Uterus (tissue), 4 donors: ENCODE results near the gene ZNF701. TPM values are rescaled to one million over a fixed set of nuclear protein-coding genes. Genes with fewer than 3 reads are reported as not detected.
"Not testable (repeated sequence)": the region's sequence is repeated elsewhere in the genome, so short reads cannot be mapped to it uniquely, and the experiment has no call there.

Experiments used
- DNase-seq, 2 donors: peaks; one replicate each; pipeline ENCODE4 v3.0.0-alpha.2; 2019 to 2020
- H3K27ac ChIP-seq, 2 donors: fragments of 200-600 bp; sonication (generic); 1 replicate in 1 of 2; 2 replicates in 1 of 2; pipeline ENCODE4 v1.5.1; 2016 to 2018
- H3K27me3 ChIP-seq, 2 donors: fragments of 200-600 bp; sonication (generic); one replicate each; pipeline ENCODE4 v1.5.1; 2018 to 2019; ENCODE audit warnings: control low read depth in 1 of 2
- H3K36me3 ChIP-seq, 2 donors: fragments of 200-600 bp; sonication (generic); one replicate each; pipeline ENCODE4 v1.5.1; 2019; ENCODE audit warnings: control low read depth in 1 of 2
- H3K4me1 ChIP-seq, 2 donors: fragments of 200-600 bp; sonication (generic); one replicate each; pipeline ENCODE4 v1.5.1; 2018 to 2019; ENCODE audit warnings: control low read depth in 1 of 2
- H3K4me3 ChIP-seq, 2 donors: fragments of 200-600 bp; sonication (generic); 1 replicate in 1 of 2; 2 replicates in 1 of 2; pipeline ENCODE4 v1.5.1; 2018 to 2019; ENCODE audit warnings: mild to moderate bottlenecking in 1 of 2
- H3K9me3 ChIP-seq, 2 donors: fragments of 200-600 bp; sonication (generic); one replicate each; pipeline ENCODE4 v1.5.1; 2019; ENCODE audit warnings: control low read depth in 1 of 2
- POLR2A ChIP-seq, 2 donors: fragments of 450-650 bp; IDR thresholded peaks; one replicate each; pipeline ENCODE4 v1.6.1; 2016; ENCODE audit warnings: antibody characterized with exemption in 2 of 2, mild to moderate bottlenecking in 1 of 2, moderate library complexity in 1 of 2
- intact Hi-C: fragments of 100-400 bp; cut with DNase I; formaldehyde crosslinking; loops from one replicate; pipeline ENCODE4 v1.15.1; 2023; ENCODE audit warnings: low total_unique reads
- total RNA-seq, 4 donors: library from RNA; depleted of rRNA in 3 of 4; stranded (reverse); fragments of >200 nt in 3 of 4; gene quantifications; one replicate each; pipeline versions ENCODE4 v1.1.0 to v1.2.4, GENCODE V29; 2014 to 2023
- TF ChIP-seq, protein P1 (sequence below), 4 experiments: fragments of 200-600 bp in 2 of 4; fragments of 450-650 bp in 2 of 4; sonication (generic) in 2 of 4; IDR thresholded peaks; one replicate each; pipeline ENCODE4 v1.5.1; 2016 to 2019; ENCODE audit warnings: antibody characterized with exemption in 4 of 4, mild to moderate bottlenecking in 2 of 4, moderate library complexity in 1 of 4
- donor health status: DM: yes; HTN: yes; CAD: no.

The ZNF701 gene
- total RNA-seq, 4 donors from 2014 or later, result 2.9 to 32.8 (median 16.7) TPM

DNA sequence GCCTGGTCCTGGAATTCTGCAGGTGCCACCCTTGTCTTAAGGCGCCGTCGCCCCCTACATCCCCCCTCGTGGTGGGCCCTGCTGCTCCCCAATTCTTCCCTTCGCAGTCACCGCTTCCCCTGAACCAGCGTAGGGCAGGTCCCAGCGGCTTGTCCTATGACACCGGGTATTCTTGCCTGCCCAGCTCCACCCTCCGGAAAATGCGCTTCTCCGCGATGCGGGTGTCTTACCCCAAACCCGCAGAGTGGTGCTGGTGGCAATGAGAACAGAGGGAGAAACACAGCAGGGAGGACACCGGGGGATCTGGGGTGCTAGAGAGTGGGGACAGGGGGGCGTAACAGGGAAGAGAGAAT is 33.7 kb upstream of the ZNF701 start:
- DNase-seq, result peak in 1 of 2 donors; percentile 28
- TF ChIP-seq, protein P1, sequence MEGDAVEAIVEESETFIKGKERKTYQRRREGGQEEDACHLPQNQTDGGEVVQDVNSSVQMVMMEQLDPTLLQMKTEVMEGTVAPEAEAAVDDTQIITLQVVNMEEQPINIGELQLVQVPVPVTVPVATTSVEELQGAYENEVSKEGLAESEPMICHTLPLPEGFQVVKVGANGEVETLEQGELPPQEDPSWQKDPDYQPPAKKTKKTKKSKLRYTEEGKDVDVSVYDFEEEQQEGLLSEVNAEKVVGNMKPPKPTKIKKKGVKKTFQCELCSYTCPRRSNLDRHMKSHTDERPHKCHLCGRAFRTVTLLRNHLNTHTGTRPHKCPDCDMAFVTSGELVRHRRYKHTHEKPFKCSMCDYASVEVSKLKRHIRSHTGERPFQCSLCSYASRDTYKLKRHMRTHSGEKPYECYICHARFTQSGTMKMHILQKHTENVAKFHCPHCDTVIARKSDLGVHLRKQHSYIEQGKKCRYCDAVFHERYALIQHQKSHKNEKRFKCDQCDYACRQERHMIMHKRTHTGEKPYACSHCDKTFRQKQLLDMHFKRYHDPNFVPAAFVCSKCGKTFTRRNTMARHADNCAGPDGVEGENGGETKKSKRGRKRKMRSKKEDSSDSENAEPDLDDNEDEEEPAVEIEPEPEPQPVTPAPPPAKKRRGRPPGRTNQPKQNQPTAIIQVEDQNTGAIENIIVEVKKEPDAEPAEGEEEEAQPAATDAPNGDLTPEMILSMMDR (IDR thresholded peaks at IDR 0.05), result no peak
- TF ChIP-seq POLR2A (IDR thresholded peaks at IDR 0.05), result no peak
- no peaks in the 10 kb centered on the region for H3K27me3 ChIP-seq
- H3K36me3 ChIP-seq, result no peaks in the 10 kb centered on the region
- H3K4me3 ChIP-seq, result peak overlapping the region; percentile 49 to 60
- no peaks in the 10 kb centered on the region for H3K9me3 ChIP-seq
- peak overlapping the region; percentile 39 to 81 for H3K27ac ChIP-seq
- H3K4me1 ChIP-seq, result no peaks in the 10 kb centered on the region
- intact Hi-C loops, result no loop called here

DNA sequence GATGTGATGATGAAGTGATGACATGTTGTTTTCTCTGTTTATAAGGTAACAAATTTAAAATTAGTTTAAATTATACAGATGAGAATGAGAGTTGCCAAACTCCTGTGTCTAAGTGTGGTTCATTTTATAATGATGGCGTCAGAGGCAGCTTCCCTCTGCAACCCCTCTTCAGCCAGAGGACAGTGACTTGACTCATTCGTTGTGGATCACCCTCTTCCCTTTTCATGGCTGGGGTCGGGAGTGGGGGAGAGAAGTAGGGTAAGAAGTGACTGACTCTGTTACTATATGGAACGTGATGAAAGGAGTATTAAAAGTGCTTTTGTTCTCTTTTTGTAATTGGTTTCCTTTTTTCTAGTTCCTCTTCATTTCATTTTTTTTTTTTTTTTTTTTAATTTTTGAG is 31.3 kb upstream of the ZNF701 start:
- H3K9me3 ChIP-seq, intact Hi-C loops, H3K4me1 ChIP-seq, H3K4me3 ChIP-seq, H3K27me3 ChIP-seq, H3K27ac ChIP-seq, H3K36me3 ChIP-seq, DNase-seq: not testable (repeated sequence)

DNA sequence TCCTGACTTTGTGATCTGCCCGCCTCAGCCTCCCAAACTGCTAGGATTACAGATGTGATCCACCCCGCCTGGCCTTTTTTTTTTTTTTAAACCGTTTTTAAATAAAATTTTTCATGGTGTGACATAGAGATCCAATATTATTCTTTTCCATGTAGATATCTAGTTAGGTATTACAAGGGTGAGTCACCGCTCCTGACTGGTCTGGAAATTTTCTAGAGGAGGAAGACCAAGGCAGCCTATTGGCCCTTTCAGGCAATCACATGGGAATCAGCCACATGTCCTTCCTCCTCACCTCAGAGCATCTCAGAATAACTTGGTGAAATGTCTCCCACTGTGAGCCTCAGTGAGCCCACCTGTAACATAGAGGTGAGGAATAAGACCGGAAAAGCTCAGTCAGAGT is 28.9 kb upstream of the ZNF701 start:
- H3K4me3 ChIP-seq, H3K27me3 ChIP-seq: not testable (repeated sequence)

DNA sequence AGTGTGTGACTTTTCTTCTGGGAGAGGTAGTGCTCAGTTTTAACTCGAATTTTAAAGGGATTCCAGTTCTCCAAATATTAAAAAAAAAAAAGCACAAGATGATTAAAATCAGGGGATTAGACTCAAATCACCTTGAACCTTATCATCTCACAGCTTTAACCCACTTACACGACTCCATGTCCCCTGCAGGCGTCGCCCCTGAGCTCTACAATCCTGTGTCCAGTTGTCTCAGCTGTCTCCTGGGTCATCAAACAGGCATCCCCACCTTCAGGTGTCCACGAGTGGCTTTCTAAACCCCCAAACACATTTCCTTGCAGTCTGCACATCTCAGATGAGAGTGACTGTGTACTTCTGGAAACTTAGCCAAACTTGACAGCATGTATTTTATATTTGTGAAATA is 28.5 kb upstream of the ZNF701 start:
- no peak for DNase-seq
- Histone ChIP-seq H3K4me1 (no peaks in the 10 kb centered on the region), H3K9me3 (no peaks in the 10 kb centered on the region), H3K27me3 (no peaks in the 10 kb centered on the region), H3K4me3 (no peak overlapping the region), H3K27ac (no peak overlapping the region), H3K36me3 (no peaks in the 10 kb centered on the region)
- intact Hi-C loops, result no loop called here
- TF ChIP-seq, protein P1 (IDR thresholded peaks at IDR 0.05), result no peak
- TF ChIP-seq POLR2A (IDR thresholded peaks at IDR 0.05), result no peak

More for the DNA sequence above, 28.9 kb upstream of the ZNF701 start:
- H3K4me1 ChIP-seq, H3K27ac ChIP-seq, H3K9me3 ChIP-seq, DNase-seq, H3K36me3 ChIP-seq, intact Hi-C loops: not testable (repeated sequence)

DNA sequence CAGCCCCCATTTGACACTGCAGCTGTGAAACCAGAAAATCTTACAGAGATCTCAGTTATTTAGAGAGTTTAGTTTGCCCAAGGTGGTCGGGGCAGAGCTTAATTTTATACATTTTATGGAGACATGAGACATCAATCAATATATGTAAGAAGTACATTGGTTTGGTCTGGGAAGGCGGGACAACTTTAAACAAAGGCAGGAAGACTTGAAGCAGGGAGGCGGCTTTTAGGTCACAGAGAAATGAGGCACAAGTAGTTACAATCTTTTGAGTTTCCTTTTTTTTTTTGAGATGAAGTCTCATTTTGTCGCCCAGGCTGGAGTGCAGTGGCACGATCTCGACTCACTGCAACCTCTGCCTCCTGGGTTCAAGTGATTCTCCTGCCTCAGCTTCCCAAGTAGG is 27.5 kb upstream of the ZNF701 start:
- DNase-seq, H3K9me3 ChIP-seq, H3K4me1 ChIP-seq, H3K36me3 ChIP-seq, H3K4me3 ChIP-seq, intact Hi-C loops, H3K27ac ChIP-seq, H3K27me3 ChIP-seq: not testable (repeated sequence)

DNA sequence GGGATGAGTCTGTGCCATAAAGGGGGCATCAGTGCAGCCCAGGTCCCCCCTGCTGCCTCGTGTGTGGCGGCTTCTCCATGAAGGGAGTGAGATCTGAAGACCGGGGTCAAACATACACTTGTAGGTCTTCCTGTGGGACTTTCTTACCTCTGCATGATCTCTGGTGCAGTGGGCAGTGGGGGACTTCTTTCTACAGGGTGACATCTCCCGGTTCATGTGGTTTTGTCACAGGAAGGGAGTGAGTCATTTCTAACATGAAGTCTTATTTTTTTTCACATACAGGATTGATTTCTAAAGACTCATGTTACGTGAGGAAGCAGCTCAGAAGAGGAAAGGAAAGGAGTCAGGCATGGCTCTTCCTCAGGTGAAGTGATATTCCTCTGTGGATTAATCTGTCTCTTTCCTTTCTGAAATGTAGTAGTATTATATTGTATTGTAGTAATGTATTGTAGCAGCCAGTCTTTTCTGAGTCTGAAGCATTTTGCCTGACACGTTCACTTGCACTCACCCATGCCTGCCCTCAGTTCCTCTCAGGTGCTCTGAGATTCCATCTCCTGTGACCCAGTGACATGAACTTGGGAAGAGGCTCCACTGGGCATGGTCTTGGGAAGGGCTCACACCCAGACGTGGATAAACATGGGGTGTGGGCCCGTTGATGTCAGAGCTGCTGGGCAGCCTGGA is 27.0 kb upstream of the ZNF701 start:
- no peaks in the 10 kb centered on the region for H3K36me3 ChIP-seq
- no peaks in the 10 kb centered on the region for H3K9me3 ChIP-seq

More for the DNA sequence above, 27.0 kb upstream of the ZNF701 start:
- Histone ChIP-seq H3K27me3 (no peaks in the 10 kb centered on the region), H3K27ac (no peak overlapping the region), H3K4me3 (no peak overlapping the region), H3K4me1 (no peaks in the 10 kb centered on the region)
- TF ChIP-seq POLR2A (IDR thresholded peaks at IDR 0.05), result no peak
- TF ChIP-seq, protein P1 (IDR thresholded peaks at IDR 0.05), result no peak
- DNase-seq, result no peak
- intact Hi-C loops, result no loop called here
